Loucy (cell line): ENCODE results near the gene FAM180B.
"Not testable (repeated sequence)": the region's sequence is repeated elsewhere in the genome, so short reads cannot be mapped to it uniquely, and the experiment has no call there.

Experiments
- CTCF ChIP-seq: fragments of 200-600 bp; sonication (generic); conservative IDR thresholded peaks from 2 replicates; pipeline ENCODE4 v1.5.1; 2014; ENCODE audit warnings: mild to moderate bottlenecking, antibody characterized with exemption, low read length
- EZH2phosphoT487 ChIP-seq: fragments of 200-600 bp; IDR thresholded peaks from 2 replicates; pipeline ENCODE4 v1.6.1; 2018; ENCODE audit warnings: antibody characterized with exemption, mild to moderate bottlenecking, moderate library complexity, borderline replicate concordance

DNA sequence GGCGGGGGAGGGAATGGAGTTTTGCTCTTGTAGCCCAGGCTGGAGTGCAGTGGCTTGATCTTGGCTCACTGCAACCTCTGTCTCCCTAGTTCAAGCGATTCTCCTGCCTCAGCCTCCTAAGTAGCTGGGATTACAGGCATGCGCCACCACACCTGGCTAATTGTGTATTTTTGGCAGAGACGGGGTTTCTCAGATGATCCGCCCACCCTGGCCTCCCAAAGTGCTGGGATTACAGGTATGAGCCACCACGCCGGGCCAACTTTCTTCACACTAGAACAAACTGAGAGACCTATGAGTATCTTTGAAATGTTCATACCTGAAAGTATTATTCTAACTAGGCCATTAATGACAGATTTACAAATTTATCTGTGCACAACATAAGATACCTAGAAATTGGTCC is 40.2 kb upstream of the FAM180B start:
- not testable (repeated sequence) for TF ChIP-seq CTCF, EZH2phosphoT487
